Stimulated activated CD4-positive, alpha-beta T cell treated with anti-CD3 and anti-CD28 coated beads, Interleukin-4, amount 100 ng/mL, for 1 hour (primary cell): ENCODE results near the gene DCC.

ENCODE experiments used
- DNase-seq: peaks from one replicate; pipeline ENCODE4 v3.0.0-alpha.2; 2020

DCC gene

DNA sequence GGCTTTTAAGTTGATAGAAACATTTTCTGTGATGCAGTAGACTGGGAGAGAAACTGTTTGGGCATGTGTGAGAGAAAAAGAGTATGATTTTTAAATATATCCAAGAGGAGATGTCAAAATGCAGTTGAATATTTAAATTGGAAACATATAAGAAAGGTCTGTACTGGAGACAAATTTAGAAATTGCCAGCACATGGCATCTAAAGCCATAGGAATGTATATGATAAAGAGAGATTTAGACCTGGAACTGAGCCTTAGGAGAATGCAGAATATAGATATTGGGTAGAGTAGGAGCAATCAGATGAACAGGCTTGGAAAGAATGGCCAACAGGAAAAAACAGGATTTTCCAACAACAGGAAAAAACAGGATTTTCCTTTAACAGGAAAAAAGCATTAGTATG, 1203.7 kb downstream of the DCC start:
- DNase-seq, result no peak

DNA sequence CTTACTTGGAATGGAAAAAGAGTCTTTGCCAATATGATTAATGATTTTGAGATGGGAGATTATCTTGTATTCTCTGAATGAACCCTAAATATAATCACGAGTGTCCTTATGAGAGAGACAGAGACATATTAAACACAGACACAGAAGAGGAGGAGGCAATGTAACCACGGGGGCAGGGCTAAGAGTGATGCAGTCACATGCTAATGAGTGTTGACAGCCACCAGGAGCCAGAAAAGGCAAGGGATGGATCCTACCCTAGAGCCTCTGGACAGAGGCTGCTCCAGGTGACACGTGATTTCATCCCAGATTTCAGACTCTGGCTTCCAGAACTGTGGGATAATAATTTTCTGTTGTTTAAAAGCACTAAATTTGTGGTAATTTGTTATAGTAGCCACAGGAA, 1204.9 kb downstream of the DCC start:
- no peak for DNase-seq

DNA sequence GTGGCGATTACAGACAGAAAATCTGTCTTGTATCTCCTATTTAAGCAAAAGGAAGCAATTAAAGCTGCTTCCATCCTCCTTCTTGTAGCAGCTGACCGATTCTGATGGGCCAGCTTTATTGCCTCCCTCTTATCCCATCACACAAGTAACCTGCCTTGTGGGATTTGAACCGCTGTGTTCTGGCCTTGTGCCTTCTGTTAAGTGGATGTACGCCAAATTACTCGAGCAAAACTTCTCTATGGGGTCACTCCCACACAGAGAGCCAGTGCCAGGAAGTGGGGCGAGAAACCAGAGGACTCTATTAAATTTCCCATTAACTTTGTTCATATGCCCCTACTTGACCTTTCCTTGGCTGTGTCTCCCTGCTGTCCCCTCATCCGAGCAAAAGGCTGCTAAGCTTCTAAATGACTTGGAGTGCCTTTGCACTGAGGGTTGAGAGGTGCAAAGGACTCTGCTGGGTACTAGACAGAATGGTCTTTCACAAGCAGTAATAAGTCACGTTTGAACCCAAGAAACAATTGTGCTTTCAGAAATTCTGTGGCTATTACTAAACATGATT, 1212.0 kb downstream of the DCC start:
- no peak for DNase-seq

DNA sequence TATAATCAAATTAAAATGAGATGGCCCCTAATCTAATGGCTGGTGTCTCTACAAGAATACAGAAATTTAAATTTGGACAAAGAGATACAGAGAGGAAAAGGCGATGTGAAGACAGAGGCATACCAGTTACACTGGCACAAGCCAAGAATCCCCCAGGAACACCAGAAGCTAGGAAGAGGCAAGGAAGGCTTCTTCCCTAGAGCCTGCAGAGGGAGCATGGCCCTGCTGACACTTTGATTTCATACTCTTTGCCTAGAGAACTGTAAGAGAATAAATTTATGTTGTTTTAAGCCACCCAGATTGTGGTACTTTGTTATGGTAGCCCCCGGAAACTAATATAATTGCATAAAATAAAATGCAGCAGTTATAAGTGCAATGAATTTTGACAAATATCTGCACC, 1213.0 kb downstream of the DCC start:
- no peak for DNase-seq

- DNase-seq, result no peak
These were observed 1216.5 kb downstream of the DCC start for GRCh38 chr18:53556450-53556849.

- DNase-seq, result no peak
These were observed 1220.5 kb downstream of the DCC start for GRCh38 chr18:53560546-53560945.

GRCh38 chr18:53566626-53567025, 1226.6 kb downstream of the DCC start:
- DNase-seq, result no peak

- DNase-seq, result no peak
These were observed 1228.1 kb downstream of the DCC start for GRCh38 chr18:53567929-53568574.
